Thyroid gland (tissue), 4 donors: ENCODE data around the gene KIF18B.

ENCODE experiments used
- POLR2A ChIP-seq, 2 donors: fragments of 450-650 bp; IDR thresholded peaks; one replicate each; pipeline ENCODE4 v1.6.1; 2017; ENCODE audit warnings: antibody characterized with exemption in 2 of 2, mild to moderate bottlenecking in 2 of 2, moderate library complexity in 1 of 2
- TF ChIP-seq, protein P1 (sequence below), 6 experiments: fragments of 200-600 bp in 3 of 6; fragments of 450-650 bp in 3 of 6; sonication (generic) in 3 of 6; IDR thresholded peaks; one replicate each; pipeline ENCODE4 v1.5.1; 2016 to 2019; ENCODE audit warnings: antibody characterized with exemption in 6 of 6, mild to moderate bottlenecking in 2 of 6, inconsistent platforms in 1 of 6, moderate library complexity in 1 of 6

DNA sequence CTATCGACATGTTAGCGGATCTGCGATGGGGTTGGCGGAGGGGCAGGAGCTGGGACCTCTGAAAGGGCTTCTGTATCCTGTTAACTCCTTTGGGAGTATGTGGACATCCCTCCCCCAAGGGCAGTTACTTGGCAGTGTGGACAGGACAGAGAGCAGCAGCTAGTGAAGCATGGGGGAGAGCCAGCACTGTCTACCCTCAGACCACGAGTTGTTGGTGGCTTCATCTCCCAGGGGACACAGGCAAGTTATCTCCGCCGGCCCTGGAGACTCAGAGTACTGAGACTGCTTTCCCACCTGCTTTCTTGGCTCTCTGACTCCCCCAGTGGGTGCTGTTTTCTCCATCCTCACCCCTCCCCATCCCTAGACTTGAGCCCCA is 27.0 kb downstream of the KIF18B start:
- TF ChIP-seq POLR2A (IDR thresholded peaks at IDR 0.05) = no peak
- TF ChIP-seq, protein P1, sequence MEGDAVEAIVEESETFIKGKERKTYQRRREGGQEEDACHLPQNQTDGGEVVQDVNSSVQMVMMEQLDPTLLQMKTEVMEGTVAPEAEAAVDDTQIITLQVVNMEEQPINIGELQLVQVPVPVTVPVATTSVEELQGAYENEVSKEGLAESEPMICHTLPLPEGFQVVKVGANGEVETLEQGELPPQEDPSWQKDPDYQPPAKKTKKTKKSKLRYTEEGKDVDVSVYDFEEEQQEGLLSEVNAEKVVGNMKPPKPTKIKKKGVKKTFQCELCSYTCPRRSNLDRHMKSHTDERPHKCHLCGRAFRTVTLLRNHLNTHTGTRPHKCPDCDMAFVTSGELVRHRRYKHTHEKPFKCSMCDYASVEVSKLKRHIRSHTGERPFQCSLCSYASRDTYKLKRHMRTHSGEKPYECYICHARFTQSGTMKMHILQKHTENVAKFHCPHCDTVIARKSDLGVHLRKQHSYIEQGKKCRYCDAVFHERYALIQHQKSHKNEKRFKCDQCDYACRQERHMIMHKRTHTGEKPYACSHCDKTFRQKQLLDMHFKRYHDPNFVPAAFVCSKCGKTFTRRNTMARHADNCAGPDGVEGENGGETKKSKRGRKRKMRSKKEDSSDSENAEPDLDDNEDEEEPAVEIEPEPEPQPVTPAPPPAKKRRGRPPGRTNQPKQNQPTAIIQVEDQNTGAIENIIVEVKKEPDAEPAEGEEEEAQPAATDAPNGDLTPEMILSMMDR (IDR thresholded peaks at IDR 0.05) = no peak
